Esophagus squamous epithelium (tissue), 5 donors: ENCODE results near the gene FAM181B. TPM values are rescaled to one million over a fixed set of nuclear protein-coding genes. Genes with fewer than 3 reads are reported as not detected.
"Not testable (repeated sequence)": the region's sequence is repeated elsewhere in the genome, so short reads cannot be mapped to it uniquely, and the experiment has no call there.

Experiments used
- DNase-seq: peaks from one replicate; lab custom pipeline; 2025; lab: John Stamatoyannopoulos, UW
- H3K27ac ChIP-seq, 4 donors: fragments of 200-600 bp; sonication (generic); one replicate each; pipeline ENCODE4 v1.5.1; 2016 to 2019; ENCODE audit warnings: mild to moderate bottlenecking in 1 of 4
- H3K27me3 ChIP-seq, 4 donors: fragments of 200-600 bp; sonication (generic); 1 replicate in 3 of 4; 2 replicates in 1 of 4; pipeline versions ENCODE4 v1.5.1 to v1.6.0; 2017 to 2021; ENCODE audit warnings: antibody characterized with exemption in 1 of 4
- H3K36me3 ChIP-seq, 3 donors: fragments of 200-600 bp; sonication (generic); one replicate each; pipeline ENCODE4 v1.5.1; 2016 to 2019
- H3K4me1 ChIP-seq, 3 donors: fragments of 200-600 bp; sonication (generic); one replicate each; pipeline ENCODE4 v1.5.1; 2017 to 2019
- H3K4me3 ChIP-seq, 4 donors: fragments of 200-600 bp; sonication (generic); 1 replicate in 3 of 4; 2 replicates in 1 of 4; pipeline ENCODE4 v1.5.1; 2016 to 2019; ENCODE audit warnings: mild to moderate bottlenecking in 2 of 4, moderate library complexity in 1 of 4
- H3K9me3 ChIP-seq, 3 donors: fragments of 200-600 bp; sonication (generic); one replicate each; pipeline ENCODE4 v1.5.1; 2016 to 2019
- CTCF ChIP-seq, 6 experiments: fragments of 450-650 bp in 4 of 6; fragments of 200-600 bp in 2 of 6; sonication (generic) in 2 of 6; IDR thresholded peaks; one replicate each; pipeline ENCODE4 v1.5.1; 2016 to 2019; ENCODE audit warnings: antibody characterized with exemption in 6 of 6, mild to moderate bottlenecking in 4 of 6, moderate library complexity in 4 of 6
- POLR2A ChIP-seq, 4 donors: fragments of 450-650 bp; IDR thresholded peaks; one replicate each; pipeline ENCODE4 v1.6.1; 2017; ENCODE audit warnings: antibody characterized with exemption in 4 of 4, mild to moderate bottlenecking in 4 of 4, moderate library complexity in 3 of 4
- WGBS, 2 donors: methylation state at CpG; one replicate each; pipeline ENCODE4 v1.1.5; 2018; 5-methylcytosine and 5-hydroxymethylcytosine counted together
- intact Hi-C: fragments of 100-400 bp; cut with DNase I; formaldehyde crosslinking; loops from one replicate; pipeline ENCODE4 v1.15.0; 2022
- total RNA-seq, 4 donors: library from RNA; depleted of rRNA; stranded (reverse); fragments of >200 nt; gene quantifications; one replicate each; pipeline ENCODE4 v1.1.0, GENCODE V29; 2016
- donor health status: DM: yes; HTN: yes; CAD: no.

Gene FAM181B
- total RNA-seq, 4 donors from 2014 or later = 0.13 to 0.57 (median 0.34) TPM

DNA sequence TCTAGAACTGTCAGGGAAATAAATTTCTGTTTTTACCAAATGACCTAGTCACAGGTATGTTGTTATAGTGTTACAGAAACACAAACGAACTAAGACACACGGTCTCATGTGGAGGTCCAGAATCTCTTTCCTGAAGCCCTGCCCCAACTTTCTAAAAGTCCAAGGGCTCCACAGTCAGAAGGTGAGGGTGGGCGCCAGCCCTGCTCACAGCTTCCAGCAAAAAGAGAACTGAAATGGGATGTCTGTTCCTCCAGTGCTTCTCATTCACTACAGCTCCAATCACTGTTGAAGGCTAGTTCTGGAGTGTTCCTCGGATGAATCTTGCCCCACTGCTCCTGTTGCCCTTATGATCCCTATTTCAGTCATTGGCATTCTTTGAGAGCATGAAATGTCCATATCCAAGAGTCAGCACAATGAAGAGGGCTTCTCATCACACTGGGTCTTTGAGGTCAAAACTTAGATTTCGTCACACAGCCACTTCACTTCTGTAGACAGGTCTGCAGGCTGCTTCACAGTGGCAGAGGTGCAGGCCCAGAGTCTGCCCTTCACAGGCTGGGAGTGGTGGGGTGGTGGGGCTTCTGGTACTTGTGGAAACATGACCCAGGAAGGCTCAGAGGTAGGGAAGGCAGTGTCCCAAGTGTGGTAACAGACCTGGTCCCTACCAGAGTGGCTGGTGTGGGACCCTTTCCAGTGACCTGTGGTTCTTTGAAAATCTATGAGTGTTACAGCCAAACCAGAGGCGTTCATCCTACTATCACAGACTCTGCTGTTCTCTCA is 34.9 kb downstream of the FAM181B start:
- no peak for DNase-seq
- intact Hi-C loops = no loop called here
- H3K4me3 ChIP-seq = no peak overlapping the region
- no peaks in the 10 kb centered on the region for H3K36me3 ChIP-seq
- TF ChIP-seq CTCF (IDR thresholded peaks at IDR 0.05) (no peak), POLR2A (IDR thresholded peaks at IDR 0.05) (no peak)
- no peaks in the 10 kb centered on the region for H3K27me3 ChIP-seq
- WGBS, 2 donors = 58 to 61% methylated on average over 4 to 5 of the region's 6 CpGs
- H3K4me1 ChIP-seq = no peaks in the 10 kb centered on the region
- H3K9me3 ChIP-seq = no peaks in the 10 kb centered on the region
- H3K27ac ChIP-seq = no peak overlapping the region

DNA sequence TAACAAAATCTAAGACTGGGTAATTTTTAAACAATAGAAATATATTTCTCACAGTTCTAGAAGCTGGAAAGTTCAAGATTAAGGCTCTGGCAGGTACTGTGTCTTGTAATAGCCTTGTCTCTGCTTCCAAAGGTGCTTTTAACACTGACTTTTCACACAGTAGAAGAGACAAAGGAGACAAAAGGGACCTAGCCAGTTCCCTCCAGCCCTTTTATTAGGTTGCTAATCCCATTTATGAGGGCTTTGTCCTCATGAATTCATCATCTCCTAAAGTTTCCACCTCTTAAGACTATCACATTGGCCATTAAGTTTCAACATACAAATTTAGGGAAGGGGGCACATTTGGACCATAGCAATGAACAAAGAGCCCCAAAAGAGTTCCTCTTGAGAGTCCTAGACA is 40.7 kb downstream of the FAM181B start:
- no peaks in the 10 kb centered on the region for H3K9me3 ChIP-seq
- H3K27ac ChIP-seq = no peak overlapping the region
- TF ChIP-seq CTCF (IDR thresholded peaks at IDR 0.05) (no peak), POLR2A (IDR thresholded peaks at IDR 0.05) (no peak)
- H3K36me3 ChIP-seq = no peaks in the 10 kb centered on the region
- intact Hi-C loops = no loop called here
- H3K27me3 ChIP-seq = no peaks in the 10 kb centered on the region
- no peak overlapping the region for H3K4me3 ChIP-seq
- DNase-seq = no peak
- H3K4me1 ChIP-seq = no peaks in the 10 kb centered on the region

DNA sequence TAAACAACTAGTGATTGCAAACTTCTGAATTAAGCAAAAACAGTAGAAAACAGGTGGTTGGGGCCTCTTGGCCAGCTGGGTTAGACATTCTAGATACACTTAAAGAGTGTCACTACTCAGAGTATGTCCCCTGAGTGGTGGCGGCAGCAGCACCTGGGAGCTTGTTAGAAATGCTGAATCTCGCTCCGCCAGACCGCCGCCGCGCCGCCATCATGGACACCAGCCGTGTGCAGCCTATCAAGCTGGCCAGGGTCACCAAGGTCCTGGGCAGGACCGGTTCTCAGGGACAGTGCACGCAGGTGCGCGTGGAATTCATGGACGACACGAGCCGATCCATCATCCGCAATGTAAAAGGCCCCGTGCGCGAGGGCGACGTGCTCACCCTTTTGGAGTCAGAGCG is 44.3 kb downstream of the FAM181B start:
- H3K27ac ChIP-seq, H3K9me3 ChIP-seq, H3K36me3 ChIP-seq, DNase-seq, H3K4me1 ChIP-seq, intact Hi-C loops: not testable (repeated sequence)
- Histone ChIP-seq H3K4me3 (peak overlapping the region in 2 of 4 donors; percentile 27 to 34), H3K27me3 (peaks cover 0 to 11% (median 0%) of the 10 kb centered on the region in 4 donors)
- WGBS, 2 donors = 85 to 94% methylated on average over 13 to 15 of the region's 23 CpGs

- Histone ChIP-seq H3K9me3 (no peaks in the 10 kb centered on the region), H3K36me3 (no peaks in the 10 kb centered on the region), H3K4me1 (peaks cover 0 to 6% (median 2%) of the 10 kb centered on the region in 3 donors), H3K27ac (no peak overlapping the region), H3K4me3 (no peak overlapping the region), H3K27me3 (peaks cover 0 to 11% (median 0%) of the 10 kb centered on the region in 4 donors)
- no peak for DNase-seq
- WGBS, 2 donors = 56 to 68% methylated on average over 2 of the region's 2 CpGs
- intact Hi-C loops = no loop called here
- no peak for TF ChIP-seq POLR2A (IDR thresholded peaks at IDR 0.05)
- TF ChIP-seq CTCF (IDR thresholded peaks at IDR 0.05) = no peak
Measured at GRCh38 chr11:82686211-82686610, 47.5 kb downstream of the FAM181B start.

GRCh38 chr11:82683029-82683428 is 50.6 kb downstream of the FAM181B start:
- Histone ChIP-seq H3K27me3 (peaks cover 0 to 11% (median 0%) of the 10 kb centered on the region in 4 donors), H3K4me1 (peaks cover 0 to 6% (median 2%) of the 10 kb centered on the region in 3 donors), H3K36me3 (no peaks in the 10 kb centered on the region), H3K27ac (no peak overlapping the region), H3K4me3 (no peak overlapping the region), H3K9me3 (no peaks in the 10 kb centered on the region)
- TF ChIP-seq CTCF (IDR thresholded peaks at IDR 0.05) (no peak), POLR2A (IDR thresholded peaks at IDR 0.05) (no peak)
- DNase-seq = no peak
- WGBS, 2 donors = 68 to 70% methylated on average over 5 of the region's 5 CpGs
- intact Hi-C loops = no loop called here
